Astrocyte of the hippocampus (primary cell): ENCODE data around the gene SLC7A6OS.

Experiments used
- DNase-seq: peaks from one replicate; pipeline ENCODE4 v3.0.0; 2011; ENCODE audit warnings: low read depth, low spot score

The SLC7A6OS gene

GRCh38 chr16:68344252-68344651, 33.5 kb upstream of the SLC7A6OS start:
- DNase-seq, result no peak

GRCh38 chr16:68343137-68343536, 32.4 kb upstream of the SLC7A6OS start:
- no peak for DNase-seq

GRCh38 chr16:68342620-68343019, 31.9 kb upstream of the SLC7A6OS start:
- peak; percentile 77 for DNase-seq

- DNase-seq, result no peak
Observed at GRCh38 chr16:68339214-68339613, 28.5 kb upstream of the SLC7A6OS start.

- DNase-seq, result no peak
Observed at GRCh38 chr16:68338326-68339119, 27.8 kb upstream of the SLC7A6OS start.

GRCh38 chr16:68335175-68335574, 24.4 kb upstream of the SLC7A6OS start:
- peak; percentile 42 for DNase-seq

GRCh38 chr16:68332411-68333121, 21.8 kb upstream of the SLC7A6OS start:
- no peak for DNase-seq

GRCh38 chr16:68331879-68332410, 21.2 kb upstream of the SLC7A6OS start:
- peak; percentile 83 for DNase-seq

- no peak for DNase-seq
Observed at GRCh38 chr16:68328860-68329390, 18.2 kb upstream of the SLC7A6OS start.

- DNase-seq, result peak; percentile 93
Observed at GRCh38 chr16:68328151-68328859, 17.6 kb upstream of the SLC7A6OS start.

- no peak for DNase-seq
Observed at GRCh38 chr16:68324780-68325357, 14.1 kb upstream of the SLC7A6OS start.

GRCh38 chr16:68324336-68324735, 13.6 kb upstream of the SLC7A6OS start:
- no peak for DNase-seq

- DNase-seq, result no peak
Observed at GRCh38 chr16:68319185-68319908, 8.6 kb upstream of the SLC7A6OS start.

GRCh38 chr16:68313116-68313515, 2.4 kb upstream of the SLC7A6OS start:
- no peak for DNase-seq

- DNase-seq, result no peak
Observed at GRCh38 chr16:68310437-68310773, 341 bp downstream of the SLC7A6OS start.

- no peak for DNase-seq
Observed at GRCh38 chr16:68309799-68310198, 947 bp downstream of the SLC7A6OS start.

GRCh38 chr16:68306633-68307032, 4.1 kb downstream of the SLC7A6OS start:
- DNase-seq, result no peak

- DNase-seq, result peak; percentile 68
Observed at GRCh38 chr16:68300734-68301459, 9.8 kb downstream of the SLC7A6OS start.

GRCh38 chr16:68299571-68300453, 10.9 kb downstream of the SLC7A6OS start:
- DNase-seq, result no peak
